Naive B cell (primary cell): ENCODE measurements around the gene STRBP. TPM values are rescaled to one million over a fixed set of nuclear protein-coding genes. Genes with fewer than 3 reads are reported as not detected.
"Not testable (repeated sequence)": the region's sequence is repeated elsewhere in the genome, so short reads cannot be mapped to it uniquely, and the experiment has no call there.

Source experiments
- ATAC-seq, 2 donors: fragments of 150-1000 bp; cut with Tn5 transposase; 2 replicates each; pipeline ENCODE4 v1.10.0; 2021; ENCODE audit warnings: low read depth in 2 of 2, mild to moderate bottlenecking in 2 of 2, moderate library complexity in 2 of 2
- DNase-seq: peaks from one replicate; pipeline ENCODE4 v3.0.0; 2022
- H3K27ac Mint-ChIP-seq, 6 donors: one replicate each; pipeline ENCODE4 v1.8.0; 2020 to 2022; ENCODE audit warnings: mild to moderate bottlenecking in 6 of 6, mixed read lengths in 6 of 6, moderate library complexity in 5 of 6, inconsistent platforms in 2 of 6
- H3K27me3 Mint-ChIP-seq, 3 donors: one replicate each; pipeline ENCODE4 v1.8.0; 2021 to 2022; ENCODE audit warnings: mixed read lengths in 3 of 3, mild to moderate bottlenecking in 1 of 3
- H3K36me3 Mint-ChIP-seq, 2 donors: one replicate each; pipeline ENCODE4 v1.8.0; 2020 to 2022; ENCODE audit warnings: mixed read lengths in 2 of 2, inconsistent platforms in 1 of 2, mild to moderate bottlenecking in 1 of 2
- H3K4me1 Mint-ChIP-seq, 3 donors: one replicate each; pipeline ENCODE4 v1.8.0; 2020 to 2022; ENCODE audit warnings: mixed read lengths in 3 of 3, inconsistent platforms in 1 of 3, mild to moderate bottlenecking in 1 of 3, moderate library complexity in 1 of 3
- H3K4me3 Mint-ChIP-seq, 8 donors: one replicate each; pipeline ENCODE4 v1.8.0; 2020 to 2022; ENCODE audit warnings: mild to moderate bottlenecking in 8 of 8, mixed read lengths in 8 of 8, moderate library complexity in 8 of 8, inconsistent platforms in 2 of 8
- H3K9me3 Mint-ChIP-seq, 7 donors: one replicate each; pipeline ENCODE4 v1.8.0; 2020 to 2022; ENCODE audit warnings: mixed read lengths in 7 of 7, mild to moderate bottlenecking in 5 of 7, inconsistent platforms in 2 of 7, moderate library complexity in 1 of 7
- polyA plus RNA-seq, 6 donors: library from polyadenylated mRNA; unstranded; fragments of 300-500 nt; fragmentation: Illumina TruSeq; gene quantifications; one replicate each; pipeline ENCODE4 v1.2.3, GENCODE V29; 2021; ENCODE audit warnings: low read depth in 6 of 6

The STRBP gene
- polyA plus RNA-seq, 6 donors from 2014 or later: 126 to 197 (median 155) TPM

DNA sequence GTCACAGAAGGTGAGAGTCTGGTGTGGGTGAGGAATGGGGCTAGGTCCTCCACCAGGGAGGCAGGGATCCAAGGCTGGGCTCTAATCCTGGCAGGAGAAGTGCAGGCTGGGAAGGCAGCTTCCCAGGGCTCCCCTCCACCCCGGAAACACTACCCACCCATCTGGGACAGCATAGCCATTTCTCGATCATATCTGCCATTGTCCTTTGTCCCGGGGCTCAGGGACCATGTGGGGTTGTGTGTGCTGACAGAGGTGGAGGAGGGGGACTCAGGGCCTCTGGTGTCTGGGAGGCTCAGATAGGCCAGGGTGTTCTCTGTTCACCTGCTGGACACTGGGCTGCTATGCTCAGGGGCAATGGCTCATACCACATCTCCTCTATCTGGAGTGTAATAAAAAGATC, 32.2 kb upstream of the STRBP start:
- H3K36me3 Mint-ChIP-seq: no peaks in the 10 kb centered on the region
- peaks cover 24 to 31% (median 28%) of the 10 kb centered on the region in 3 donors for H3K4me1 Mint-ChIP-seq
- no peak overlapping the region for H3K4me3 Mint-ChIP-seq
- no peak overlapping the region for H3K27ac Mint-ChIP-seq
- H3K27me3 Mint-ChIP-seq: no peaks in the 10 kb centered on the region
- no peak for DNase-seq
- no peaks in the 10 kb centered on the region for H3K9me3 Mint-ChIP-seq
- no peak for ATAC-seq

DNA sequence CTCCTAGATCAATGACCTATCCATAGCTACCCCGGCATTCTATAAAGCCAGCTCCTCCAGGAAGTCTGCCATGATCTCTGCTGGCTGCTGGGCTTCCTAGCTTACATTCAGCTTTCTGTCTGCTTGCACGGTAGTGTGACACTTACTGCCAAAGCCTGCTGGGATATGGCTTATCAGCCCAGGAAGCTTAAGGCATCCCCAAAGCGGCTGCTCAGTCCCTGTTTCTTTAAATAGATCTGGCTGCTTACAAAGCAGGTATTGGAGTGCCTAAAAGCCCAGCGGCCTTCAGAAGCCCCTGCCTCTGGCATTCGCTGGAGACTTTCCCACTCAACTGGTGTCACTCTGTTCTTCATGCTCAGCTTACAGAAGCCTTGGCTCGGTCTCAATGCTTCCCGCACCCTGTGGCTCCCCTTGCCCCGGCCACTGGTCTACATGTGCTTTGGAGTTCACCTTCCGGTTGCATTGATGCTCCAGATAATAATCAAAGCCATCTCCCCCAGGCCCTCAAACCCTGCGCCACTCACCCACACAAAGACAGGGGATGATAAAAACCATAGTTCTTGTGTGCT, 31.3 kb upstream of the STRBP start:
- no peak overlapping the region for H3K27ac Mint-ChIP-seq
- no peaks in the 10 kb centered on the region for H3K36me3 Mint-ChIP-seq
- DNase-seq (no peak), ATAC-seq (no peak)
- no peak overlapping the region for H3K4me3 Mint-ChIP-seq
- H3K27me3 Mint-ChIP-seq: no peaks in the 10 kb centered on the region
- H3K4me1 Mint-ChIP-seq: peaks cover 14 to 22% (median 19%) of the 10 kb centered on the region in 3 donors
- H3K9me3 Mint-ChIP-seq: no peaks in the 10 kb centered on the region

DNA sequence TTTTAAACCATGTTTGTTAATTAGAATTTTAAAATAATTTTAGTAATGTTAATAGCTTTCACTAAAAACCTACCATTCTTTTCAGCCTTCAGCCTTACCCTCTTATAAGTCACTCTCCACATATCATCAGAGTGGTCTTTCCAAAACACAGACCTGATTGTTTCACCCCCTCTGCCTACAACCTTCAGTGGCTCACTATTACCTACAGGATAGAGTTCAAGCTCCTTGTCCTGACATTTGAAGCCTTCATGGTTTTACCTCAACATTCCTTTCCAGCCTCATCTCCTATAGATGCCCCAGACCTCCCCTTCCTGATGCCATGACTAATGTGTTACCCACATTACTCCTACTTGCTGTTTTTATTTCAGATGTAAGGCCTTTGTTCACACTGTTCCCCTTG, 27.8 kb upstream of the STRBP start:
- Mint-ChIP-seq H3K4me3 (no peak overlapping the region), H3K27me3 (no peaks in the 10 kb centered on the region), H3K9me3 (no peaks in the 10 kb centered on the region), H3K27ac (peak overlapping the region in 1 of 6 donors; percentile 74), H3K4me1 (peaks cover 7 to 13% (median 13%) of the 10 kb centered on the region in 3 donors), H3K36me3 (no peaks in the 10 kb centered on the region)
- DNase-seq (no peak), ATAC-seq (no peak)

DNA sequence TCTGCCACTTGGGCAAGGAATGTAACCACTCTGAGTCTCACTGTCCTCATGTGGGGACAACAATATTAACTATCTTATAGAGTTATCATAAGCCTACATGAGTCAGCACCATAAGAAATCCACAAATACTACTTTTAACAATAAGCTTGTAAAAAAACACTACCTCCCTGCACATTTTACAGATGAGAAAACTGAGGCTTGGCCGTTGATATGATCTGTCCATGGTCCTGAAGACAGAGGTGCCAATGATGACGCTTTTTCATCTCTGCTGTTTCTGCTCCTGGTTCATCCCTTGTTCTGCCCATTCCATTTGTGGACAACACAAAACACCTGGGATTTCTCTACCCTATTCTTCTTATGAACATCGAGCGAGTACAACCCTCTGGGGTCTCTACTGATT, 23.4 kb upstream of the STRBP start:
- Mint-ChIP-seq H3K27me3 (no peaks in the 10 kb centered on the region), H3K27ac (no peak overlapping the region), H3K4me3 (no peak overlapping the region)

DNA sequence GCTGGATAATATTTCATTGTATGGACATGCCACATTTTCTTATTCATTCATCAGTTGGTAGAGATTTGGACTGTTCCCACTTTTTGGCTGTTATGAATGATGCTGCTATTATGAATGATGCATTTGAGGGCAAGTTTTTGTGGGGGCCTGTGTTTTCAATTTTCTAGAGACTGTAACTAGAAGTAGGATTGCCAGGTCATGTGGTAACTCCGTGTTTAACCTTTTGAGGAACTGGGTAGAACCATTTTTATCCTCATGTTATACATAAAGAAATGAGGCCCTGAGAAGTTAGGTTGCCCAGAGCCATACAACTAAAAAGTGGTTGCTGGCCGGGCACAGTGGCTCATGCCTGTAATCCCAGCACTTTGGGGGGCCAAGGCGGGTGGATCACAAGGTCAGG, 22.4 kb upstream of the STRBP start:
- Mint-ChIP-seq H3K9me3 (no peaks in the 10 kb centered on the region), H3K36me3 (no peaks in the 10 kb centered on the region), H3K27ac (peak overlapping the region in 1 of 6 donors; percentile 88), H3K4me1 (peaks cover 5 to 11% (median 7%) of the 10 kb centered on the region in 3 donors), H3K4me3 (no peak overlapping the region), H3K27me3 (no peaks in the 10 kb centered on the region)
- DNase-seq (no peak), ATAC-seq (no peak)

More for the DNA sequence above, 23.4 kb upstream of the STRBP start:
- no peaks in the 10 kb centered on the region for H3K36me3 Mint-ChIP-seq
- peaks cover 7 to 11% (median 9%) of the 10 kb centered on the region in 3 donors for H3K4me1 Mint-ChIP-seq
- H3K9me3 Mint-ChIP-seq: no peaks in the 10 kb centered on the region
- ATAC-seq (no peak), DNase-seq (no peak)

DNA sequence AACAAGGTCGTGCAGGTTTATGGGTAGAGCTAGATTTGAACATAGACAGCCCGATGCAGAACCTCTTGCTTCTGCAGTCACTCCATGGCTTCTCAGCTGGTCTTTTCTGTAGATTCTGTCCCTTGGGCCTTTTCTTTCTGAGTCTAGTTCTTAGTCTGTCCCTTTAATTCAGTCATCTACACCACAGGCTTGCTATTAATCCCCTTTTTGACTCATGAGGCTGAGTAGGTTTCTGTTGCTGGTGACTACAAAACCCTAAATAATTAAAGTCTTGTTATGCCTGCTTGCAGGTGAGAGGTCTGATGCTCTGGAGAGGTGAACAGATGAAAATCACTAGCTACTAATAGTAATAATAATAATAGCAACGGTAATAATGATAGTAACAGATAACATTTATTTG, 19.3 kb upstream of the STRBP start:
- Mint-ChIP-seq H3K4me1 (peaks cover 5 to 11% (median 7%) of the 10 kb centered on the region in 3 donors), H3K4me3 (no peak overlapping the region), H3K9me3 (no peaks in the 10 kb centered on the region), H3K36me3 (no peaks in the 10 kb centered on the region), H3K27ac (no peak overlapping the region), H3K27me3 (no peaks in the 10 kb centered on the region)
- no peak for ATAC-seq
- no peak for DNase-seq

DNA sequence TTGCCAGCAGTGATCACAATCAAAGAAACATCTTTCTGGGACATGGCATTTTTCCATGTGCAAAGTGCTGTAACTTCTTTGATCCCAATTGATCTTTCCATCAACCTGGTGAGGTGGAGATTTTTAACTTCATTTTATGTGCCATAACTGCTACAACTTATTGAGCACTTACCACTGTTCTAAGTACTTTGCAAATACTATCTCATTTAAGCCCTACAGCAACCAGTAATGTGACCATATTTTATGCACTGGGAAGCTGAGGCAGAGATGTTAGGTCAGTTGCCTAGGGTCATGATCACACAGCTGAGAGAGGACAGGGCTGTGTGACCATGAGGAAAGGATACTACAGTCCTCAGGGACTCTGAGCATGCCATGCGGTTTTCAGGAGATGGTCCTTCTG, 17.9 kb upstream of the STRBP start:
- Mint-ChIP-seq H3K27ac (no peak overlapping the region), H3K27me3 (no peaks in the 10 kb centered on the region), H3K9me3 (no peaks in the 10 kb centered on the region), H3K4me3 (no peak overlapping the region), H3K4me1 (peaks cover 0 to 7% (median 5%) of the 10 kb centered on the region in 3 donors), H3K36me3 (no peaks in the 10 kb centered on the region)
- DNase-seq (no peak), ATAC-seq (no peak)

DNA sequence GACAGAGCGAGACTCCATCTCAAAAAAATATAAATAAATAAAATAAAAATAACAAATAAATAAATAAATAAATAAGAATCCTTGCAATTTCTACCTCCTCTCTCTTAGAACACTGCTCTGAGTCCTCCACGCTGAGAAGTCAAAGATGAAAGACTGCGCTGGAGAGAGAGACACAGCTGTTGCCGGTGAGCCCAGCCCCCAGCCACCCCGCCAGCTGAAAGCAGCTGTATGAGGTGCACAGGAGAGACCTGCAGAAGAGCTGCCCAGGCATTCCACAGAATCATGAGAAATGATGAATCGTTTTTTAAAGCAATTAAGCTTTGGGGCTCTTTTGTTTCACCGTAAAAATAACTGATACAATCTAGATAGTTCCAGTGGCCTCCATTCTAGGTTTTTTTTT, 16.3 kb upstream of the STRBP start:
- H3K27ac Mint-ChIP-seq: no peak overlapping the region
- peaks cover 0 to 2% (median 0%) of the 10 kb centered on the region in 3 donors for H3K4me1 Mint-ChIP-seq
- no peak overlapping the region for H3K4me3 Mint-ChIP-seq
- no peaks in the 10 kb centered on the region for H3K36me3 Mint-ChIP-seq
- H3K9me3 Mint-ChIP-seq: no peaks in the 10 kb centered on the region
- DNase-seq (no peak), ATAC-seq (no peak)
- H3K27me3 Mint-ChIP-seq: no peaks in the 10 kb centered on the region

DNA sequence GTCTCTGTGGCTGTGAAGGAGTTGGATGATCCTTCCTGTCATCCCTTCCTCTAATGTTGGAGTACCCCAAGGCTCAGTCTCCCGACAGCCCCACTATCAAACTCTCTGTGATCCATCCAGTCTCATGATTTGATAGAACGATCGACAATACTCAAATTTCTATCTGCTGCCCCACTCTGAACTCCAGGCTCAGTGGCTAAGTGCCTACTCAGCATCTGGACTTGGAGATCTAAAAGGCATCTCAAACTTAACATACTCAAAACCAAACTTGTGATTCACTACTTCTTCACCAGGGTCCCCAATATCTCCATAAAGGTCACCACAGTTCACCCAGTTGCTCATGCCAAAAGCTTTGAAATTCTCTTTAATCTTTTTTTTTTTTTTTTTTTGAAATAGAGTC, 15.1 kb upstream of the STRBP start:
- no peak for DNase-seq
- H3K36me3 Mint-ChIP-seq: peaks cover 0 to 7% of the 10 kb centered on the region in 2 donors
- peaks cover 0 to 2% (median 0%) of the 10 kb centered on the region in 3 donors for H3K4me1 Mint-ChIP-seq
- no peaks in the 10 kb centered on the region for H3K27me3 Mint-ChIP-seq
- H3K4me3 Mint-ChIP-seq: no peak overlapping the region
- no peak overlapping the region for H3K27ac Mint-ChIP-seq
- peaks cover 0 to 11% (median 7%) of the 10 kb centered on the region in 7 donors for H3K9me3 Mint-ChIP-seq
- ATAC-seq: no peak

DNA sequence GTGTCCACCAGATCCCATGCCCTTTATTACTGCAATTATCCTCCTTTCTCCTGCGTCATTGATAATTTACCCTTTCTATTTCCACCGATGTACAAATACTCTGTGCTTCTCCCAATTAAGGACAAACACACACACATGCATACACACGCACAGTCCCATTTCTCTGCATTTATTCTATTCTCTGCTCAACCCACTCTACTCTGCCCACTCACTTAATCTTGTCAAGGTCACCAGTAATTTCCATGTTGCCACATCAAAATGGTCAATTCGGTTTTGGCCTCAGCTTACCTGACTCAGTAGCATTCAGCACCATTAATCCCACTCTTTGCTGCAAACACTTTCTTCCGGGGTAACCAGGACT, 14.6 kb upstream of the STRBP start:
- no peak overlapping the region for H3K4me3 Mint-ChIP-seq
- DNase-seq: no peak
- peaks cover 0 to 7% of the 10 kb centered on the region in 2 donors for H3K36me3 Mint-ChIP-seq
- peaks cover 0 to 14% (median 7%) of the 10 kb centered on the region in 7 donors for H3K9me3 Mint-ChIP-seq
- no peaks in the 10 kb centered on the region for H3K27me3 Mint-ChIP-seq
- ATAC-seq: no peak
- H3K4me1 Mint-ChIP-seq: peaks cover 0 to 2% (median 0%) of the 10 kb centered on the region in 3 donors
- H3K27ac Mint-ChIP-seq: no peak overlapping the region

DNA sequence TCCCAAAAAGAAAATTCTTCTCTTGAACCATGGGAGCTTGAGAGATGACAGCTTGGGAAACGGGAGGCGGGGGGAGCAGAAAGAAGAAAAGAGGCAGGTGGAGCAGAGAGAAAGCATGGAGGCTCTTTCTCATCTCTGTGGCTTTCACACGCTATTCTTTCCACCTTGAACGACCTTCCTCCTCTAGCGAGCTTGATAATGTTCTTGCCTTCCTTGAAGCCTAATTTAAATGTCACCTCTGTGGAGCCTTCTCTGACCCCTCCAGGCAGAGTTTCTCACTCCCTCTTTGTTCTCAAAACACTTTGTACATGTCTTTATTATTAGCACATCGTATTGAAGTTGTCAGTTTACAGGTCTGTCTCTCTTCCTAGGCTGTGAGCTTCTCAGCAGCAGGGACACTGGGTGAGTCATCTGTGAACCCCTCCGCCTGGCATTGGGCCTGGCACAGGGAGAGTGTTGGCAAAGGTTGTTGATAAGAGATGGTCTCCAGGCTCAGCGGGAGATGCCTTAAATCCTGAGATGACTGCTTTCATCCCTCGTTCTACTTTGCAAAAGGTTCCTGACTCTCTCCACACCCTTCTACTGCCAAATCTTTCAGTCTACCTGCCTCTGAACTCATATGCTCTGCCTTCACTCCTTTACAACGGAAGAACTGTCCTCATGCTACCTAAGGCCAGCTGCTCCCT, 14.1 kb upstream of the STRBP start:
- no peak overlapping the region for H3K27ac Mint-ChIP-seq
- peaks cover 0 to 7% of the 10 kb centered on the region in 2 donors for H3K36me3 Mint-ChIP-seq
- DNase-seq (no peak), ATAC-seq (no peak)
- H3K4me1 Mint-ChIP-seq: peaks cover 0 to 2% (median 0%) of the 10 kb centered on the region in 3 donors
- H3K27me3 Mint-ChIP-seq: no peaks in the 10 kb centered on the region
- no peak overlapping the region for H3K4me3 Mint-ChIP-seq
- peaks cover 0 to 15% (median 7%) of the 10 kb centered on the region in 7 donors for H3K9me3 Mint-ChIP-seq

DNA sequence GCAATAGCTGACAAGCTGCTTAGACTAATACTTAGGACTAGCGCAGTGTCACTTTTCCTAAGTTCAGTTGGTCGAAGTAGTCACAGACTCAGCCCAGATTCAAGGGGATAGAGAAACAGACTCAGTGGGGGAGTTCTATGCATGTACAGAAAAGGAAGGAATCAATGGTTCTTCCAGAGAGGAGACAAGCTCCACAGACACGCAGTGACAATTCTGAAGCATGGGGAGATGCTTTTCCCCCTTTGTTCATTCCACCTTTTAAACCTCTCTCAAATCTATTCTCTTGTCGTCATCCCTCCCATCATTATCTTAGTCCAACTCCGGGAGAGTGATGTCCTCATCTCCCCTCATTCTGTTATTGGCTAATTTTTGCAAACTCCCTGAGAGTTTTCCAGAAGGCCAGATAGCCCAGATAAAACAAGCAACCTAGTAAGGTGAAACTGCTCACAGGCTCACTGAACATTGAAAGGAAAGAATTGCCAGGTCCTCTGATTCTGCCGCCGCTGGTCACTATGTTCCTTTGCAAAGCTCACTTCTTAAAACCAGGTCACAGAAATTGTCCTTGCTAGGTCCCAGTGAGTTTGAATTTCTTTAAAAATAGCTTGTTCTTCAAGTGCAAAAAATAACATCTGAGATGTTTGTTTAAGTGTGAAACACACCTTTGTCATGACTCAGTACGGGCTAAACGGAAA, 13.4 kb upstream of the STRBP start:
- Mint-ChIP-seq H3K4me3 (no peak overlapping the region), H3K36me3 (peaks cover 0 to 7% of the 10 kb centered on the region in 2 donors), H3K9me3 (peaks cover 0 to 15% (median 7%) of the 10 kb centered on the region in 7 donors), H3K27ac (no peak overlapping the region), H3K4me1 (peaks cover 0 to 2% (median 0%) of the 10 kb centered on the region in 3 donors), H3K27me3 (no peaks in the 10 kb centered on the region)
- no peak for ATAC-seq
- DNase-seq: no peak

DNA sequence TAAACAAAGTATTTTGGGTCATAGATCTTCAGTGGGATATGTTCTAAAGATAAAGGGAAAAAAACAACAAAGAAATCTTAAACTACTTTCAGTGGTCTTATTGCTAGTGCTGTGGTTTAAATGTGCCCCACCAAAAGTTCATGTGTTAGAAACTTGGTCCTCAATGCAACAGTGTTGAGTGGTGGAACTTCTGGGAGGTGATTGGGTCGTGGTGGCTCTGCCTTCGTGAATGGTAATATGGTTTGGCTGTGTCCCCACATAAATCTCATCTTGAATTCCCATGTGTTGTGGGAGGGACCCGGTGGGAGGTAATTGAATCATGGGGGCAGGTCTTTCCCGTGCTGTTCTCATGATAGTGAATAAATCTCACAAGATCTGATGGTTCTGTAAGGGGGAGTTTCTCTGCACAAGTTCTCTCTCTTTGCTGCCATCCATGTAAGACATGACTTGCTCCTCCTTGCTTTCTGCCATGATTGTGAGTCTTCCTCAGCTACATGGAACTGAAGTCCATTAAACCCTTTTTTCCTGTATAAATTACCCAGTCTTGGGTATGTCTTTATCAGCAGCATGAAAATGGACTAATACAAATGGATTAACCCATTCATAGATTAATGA, 10.6 kb upstream of the STRBP start:
- not testable (repeated sequence) for ATAC-seq, H3K4me3 Mint-ChIP-seq, H3K36me3 Mint-ChIP-seq, DNase-seq, H3K27me3 Mint-ChIP-seq
- Mint-ChIP-seq H3K9me3 (peaks cover 0 to 15% (median 7%) of the 10 kb centered on the region in 7 donors), H3K4me1 (peaks cover 5 to 15% (median 7%) of the 10 kb centered on the region in 3 donors), H3K27ac (peak overlapping the region in 1 of 6 donors; percentile 79)
